IMR-90 (cell line): ENCODE results near the gene ETV6. TPM values are rescaled to one million over a fixed set of nuclear protein-coding genes. Genes with fewer than 3 reads are reported as not detected.

Experiments used
- ATAC-seq: fragments of 200-7000 bp; cut with Tn5 transposase; 2 replicates; pipeline ENCODE4 v1.9.1; 2020; ENCODE audit warnings: low read depth, mild to moderate bottlenecking, moderate library complexity
- BruUV-seq: library from RNA; stranded (reverse); fragments of 400-500 nt; replicated peaks from 2 replicates; lab custom pipeline; 2021; lab: Mats Ljungman, UMichigan
- CTCF ChIA-PET: fragments of 300-600 bp; formaldehyde crosslinking; extraction: SDS; loops from one replicate; lab custom pipeline; 2021; ENCODE audit warnings: antibody characterized with exemption; lab: Yijun Ruan, JAX
- POLR2A ChIA-PET: fragments of 300-600 bp; sonication (Branson Sonifier 250); formaldehyde crosslinking; loops from one replicate; lab custom pipeline; 2022; ENCODE audit warnings: antibody characterized with exemption; ENCODE audit not compliant: unreplicated experiment; lab: Charles Lee
- DNase-seq: peaks from one replicate; pipeline ENCODE4 v3.0.0; 2013
- H2AFZ ChIP-seq: replicated peaks from 2 replicates; pipeline ENCODE3; 2013; ENCODE audit warnings: low read length, mild to moderate bottlenecking; ENCODE audit not compliant: poor library complexity
- H2AK5ac ChIP-seq: 2 replicates; pipeline ENCODE4 v1.6.1; 2013; ENCODE audit warnings: low read depth, low read length, inconsistent platforms
- H2AK9ac ChIP-seq: replicated peaks from 2 replicates; pipeline ENCODE3; 2013; ENCODE audit warnings: mild to moderate bottlenecking, low read depth, low read length, moderate library complexity; ENCODE audit not compliant: poor library complexity
- H2BK120ac ChIP-seq: 2 replicates; pipeline ENCODE4 v1.6.1; 2013; ENCODE audit warnings: low read depth, low read length, inconsistent platforms
- H2BK15ac ChIP-seq: 3 replicates; pipeline ENCODE4 v1.6.1; 2013; ENCODE audit warnings: low read depth, low read length, inconsistent platforms
- H2BK20ac ChIP-seq: 2 replicates; pipeline ENCODE4 v1.6.1; 2013; ENCODE audit warnings: low read depth, mild to moderate bottlenecking, inconsistent platforms, low read length, moderate library complexity
- H2BK5ac ChIP-seq: 2 replicates; pipeline ENCODE4 v1.6.1; 2013; ENCODE audit warnings: mild to moderate bottlenecking, low read depth, low read length, inconsistent platforms; ENCODE audit not compliant: poor library complexity, severe bottlenecking
- H3K14ac ChIP-seq: replicated peaks from 2 replicates; pipeline ENCODE4 v1.6.1; 2013; ENCODE audit warnings: low read depth, low read length, inconsistent platforms
- H3K18ac ChIP-seq: 2 replicates; pipeline ENCODE4 v1.6.1; 2013; ENCODE audit warnings: low read depth, low read length, control low read depth
- H3K23ac ChIP-seq: 2 replicates; pipeline ENCODE4 v1.6.1; 2013; ENCODE audit warnings: low read depth, low read length, inconsistent platforms
- H3K27ac ChIP-seq: 2 replicates; pipeline ENCODE4 v1.5.1; 2013; ENCODE audit warnings: mild to moderate bottlenecking, control low read depth, low read length; ENCODE audit not compliant: insufficient read depth
- H3K27me3 ChIP-seq: 2 replicates; pipeline ENCODE4 v1.6.1; 2013; ENCODE audit warnings: low read length; ENCODE audit not compliant: control insufficient read depth, insufficient read depth
- H3K36me3 ChIP-seq: 2 replicates; pipeline ENCODE4 v1.6.1; 2013; ENCODE audit warnings: low read length, mixed read lengths; ENCODE audit not compliant: control insufficient read depth, insufficient read depth
- H3K4ac ChIP-seq: 2 replicates; pipeline ENCODE4 v1.6.1; 2013; ENCODE audit warnings: low read depth, low read length, inconsistent platforms
- H3K4me1 ChIP-seq: 2 replicates; pipeline ENCODE4 v1.6.1; 2013; ENCODE audit warnings: low read length, mixed read lengths; ENCODE audit not compliant: control insufficient read depth, insufficient read depth
- H3K4me2 ChIP-seq: 2 replicates; pipeline ENCODE4 v1.6.1; 2013; ENCODE audit warnings: low read depth, mild to moderate bottlenecking, control low read depth, low read length, moderate library complexity
- H3K4me3 ChIP-seq: 2 replicates; pipeline ENCODE4 v1.5.1; 2013; ENCODE audit warnings: low read depth, mild to moderate bottlenecking, control low read depth, low read length, moderate library complexity; ENCODE audit not compliant: insufficient read depth
- H3K56ac ChIP-seq: 2 replicates; pipeline ENCODE4 v1.6.1; 2013; ENCODE audit warnings: low read length, inconsistent platforms; ENCODE audit not compliant: insufficient read depth; ENCODE audit errors: extremely low read depth
- H3K79me1 ChIP-seq, 2 experiments: 2 replicates each; pipeline ENCODE4 v1.6.1; 2013; ENCODE audit warnings: low read length in 2 of 2, inconsistent platforms in 1 of 2, low read depth in 1 of 2
- H3K9ac ChIP-seq: 2 replicates; pipeline ENCODE4 v1.6.1; 2013; ENCODE audit warnings: low read depth, low read length, control low read depth
- H3K9me1 ChIP-seq: 2 replicates; pipeline ENCODE4 v1.6.1; 2013; ENCODE audit warnings: low read length, inconsistent platforms; ENCODE audit not compliant: insufficient read depth
- H3K9me3 ChIP-seq: 2 replicates; pipeline ENCODE4 v1.6.1; 2013; ENCODE audit warnings: low read length; ENCODE audit not compliant: control insufficient read depth, insufficient read depth
- H4K20me1 ChIP-seq: 2 replicates; pipeline ENCODE4 v1.6.1; 2013; ENCODE audit warnings: low read length, inconsistent platforms; ENCODE audit not compliant: insufficient read depth
- H4K5ac ChIP-seq: 2 replicates; pipeline ENCODE4 v1.6.1; 2013; ENCODE audit warnings: mild to moderate bottlenecking, low read depth, low read length, control low read depth
- H4K8ac ChIP-seq, 2 experiments: 2 replicates each; pipeline ENCODE4 v1.6.1; 2013; ENCODE audit warnings: low read depth in 2 of 2, low read length in 2 of 2, control low read depth in 1 of 2, inconsistent platforms in 1 of 2
- H4K91ac ChIP-seq: 2 replicates; pipeline ENCODE4 v1.6.1; 2013; ENCODE audit warnings: low read depth, low read length, inconsistent platforms; ENCODE audit not compliant: insufficient read depth
- CEBPB ChIP-seq: IDR thresholded peaks from 2 replicates; pipeline ENCODE4 v1.6.1; 2012; ENCODE audit warnings: low read depth, low read length, improper control_type of control experiment
- MXI1 ChIP-seq: IDR thresholded peaks from 2 replicates; pipeline ENCODE4 v1.6.1; 2012; ENCODE audit warnings: low read depth, mild to moderate bottlenecking, low read length, moderate library complexity, borderline replicate concordance
- POLR2A ChIP-seq: IDR thresholded peaks from 2 replicates; pipeline ENCODE4 v1.6.1; 2012; ENCODE audit warnings: mild to moderate bottlenecking, low read depth, low read length
- RAD21 ChIP-seq: IDR thresholded peaks from 2 replicates; pipeline ENCODE4 v1.6.1; 2012; ENCODE audit warnings: low read length, improper control_type of control experiment
- RCOR1 ChIP-seq: IDR thresholded peaks from 2 replicates; pipeline ENCODE4 v1.6.1; 2012; ENCODE audit warnings: mild to moderate bottlenecking, low read length, improper control_type of control experiment; ENCODE audit not compliant: insufficient replicate concordance
- WGBS, 2 experiments: methylation state at CpG; one replicate each; pipeline versions ENCODE4 v1.1.5 to v1.1.7; 2013; ENCODE audit warnings: missing lambda C conversion rate in 2 of 2; ENCODE audit not compliant: insufficient read length in 1 of 2; ENCODE audit errors: extremely low coverage in 2 of 2; 5-methylcytosine and 5-hydroxymethylcytosine counted together
- dilution Hi-C: fragments of 300-500 bp; cut with HindIII; formaldehyde crosslinking; loops from one replicate; pipeline ENCODE4 v1.14.3; 2018; ENCODE audit warnings: low sequenced_read_pairs; ENCODE audit not compliant: unreplicated experiment
- in situ Hi-C: fragments of 300-500 bp; cut with MboI; formaldehyde crosslinking; loops from 3 replicates; pipeline ENCODE4 v1.14.3; 2019; ENCODE audit warnings: low sequenced_read_pairs, inconsistent platforms, mixed read lengths
- intact Hi-C: fragments of 100-400 bp; cut with micrococcal nuclease; formaldehyde crosslinking; loops from 2 replicates; pipeline ENCODE4 v1.10.0; 2022
- polyA plus RNA-seq, 3 experiments: library from polyadenylated mRNA; depleted of rRNA; stranded (reverse); fragments of >200 nt; gene quantifications; 2 replicates each; pipeline ENCODE4 v1.2.3, GENCODE V29; 2012; ENCODE audit warnings: low replicate concordance in 1 of 3
- total RNA-seq: library from RNA; depleted of rRNA; stranded (reverse); fragments of >200 nt; gene quantifications from 2 replicates; pipeline ENCODE4 v1.2.3, GENCODE V29; 2012

The ETV6 gene
- total and polyA plus RNA-seq, 2 of the 4 experiments (the other 2 are of a cell fraction) = 8.4 to 9.9 TPM

GRCh38 chr12:11749943-11750690, 100.6 kb downstream of the ETV6 start:
- Histone ChIP-seq H3K4me1 (peaks cover 7% of the 10 kb centered on the region), H2AK9ac (no peak overlapping the region), H3K14ac (no peak overlapping the region), H3K9ac (no peak overlapping the region), H2AFZ (no peak overlapping the region), H3K4me2 (no peak overlapping the region), H3K27ac (no peak overlapping the region), H2BK15ac (no peak overlapping the region; the same call in 2 of the 3 replicates), H3K9me3 (no peaks in the 10 kb centered on the region), H3K27me3 (no peaks in the 10 kb centered on the region), H4K8ac (no peak overlapping the region), H4K5ac (no peak overlapping the region), H2BK20ac (no peak overlapping the region), H3K4me3 (no peak overlapping the region), H2BK5ac (no peak overlapping the region), H3K4ac (no peak overlapping the region), H3K36me3 (peaks cover 11% of the 10 kb centered on the region), H4K91ac (no peak overlapping the region), H3K9me1 (peaks cover 16% of the 10 kb centered on the region), H2BK120ac (no peak overlapping the region), H3K18ac (no peak overlapping the region), H3K56ac (no peak overlapping the region), H3K79me1 (peaks cover 57 to 75% of the 10 kb centered on the region in 2 experiments), H2AK5ac (no peak overlapping the region; the same call in 1 of the 2 replicates), H4K20me1 (peaks cover 18% of the 10 kb centered on the region), H3K23ac (no peak overlapping the region)
- DNase-seq = no peak
- ChIA-PET POLR2A (no interaction called here), CTCF (no interaction called here)
- 100% methylated on average over 5 of the region's 11 CpGs; no CpG with 5 or more reads in 1 of the 2 experiments for WGBS, 2 experiments
- no peak for TF ChIP-seq RCOR1
- TF ChIP-seq CEBPB = no peak
- no peak for TF ChIP-seq RAD21
- TF ChIP-seq POLR2A = no peak
- no peak for TF ChIP-seq MXI1
- intact Hi-C loops (no loop called here), dilution Hi-C loops (no loop called here), in situ Hi-C loops (no loop called here)
- ATAC-seq = no peak
- BruUV-seq = no TSS peak
